A375 (cell line): ENCODE data around the gene MAFG. TPM values are rescaled to one million over a fixed set of nuclear protein-coding genes. Genes with fewer than 3 reads are reported as not detected.

Source experiments
- total RNA-seq: library from RNA; depleted of rRNA; stranded (reverse); fragments of >200 nt; shearing (Covaris generic); gene quantifications from 2 replicates; pipeline ENCODE4 v1.2.3, GENCODE V29; 2014; rRNA removed

MAFG gene
- total RNA-seq = 23.1 and 24.7 TPM in 2 replicates

GRCh38 chr17:81927653-81928543 lies at the start of gene MAFG:
MAFG (minus strand) TSS chr17:81927735; CDS start chr17:81923185, 4,550 bp downstream.

DNA sequence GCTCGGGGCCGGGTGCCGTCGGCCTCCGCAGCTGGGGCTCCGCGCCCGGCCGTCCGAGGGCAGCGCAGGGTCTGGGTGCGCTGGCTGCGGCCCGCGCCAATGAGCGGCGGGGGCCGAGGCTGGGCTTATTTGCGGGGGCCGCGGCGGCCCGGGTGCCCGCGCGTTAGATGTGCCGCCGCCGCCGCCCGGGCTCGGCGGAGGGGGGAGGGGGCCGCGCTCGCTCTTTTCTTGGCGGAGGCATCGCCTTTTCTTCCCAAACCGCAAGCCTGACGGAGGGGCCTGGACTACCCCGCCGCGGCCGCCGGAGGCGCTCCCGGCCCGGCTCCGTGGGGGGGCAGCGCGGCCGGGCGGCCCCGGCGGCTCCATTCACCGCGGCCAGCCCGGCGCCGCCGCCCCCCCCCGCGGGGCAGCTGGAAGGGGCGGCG lies 33.6 kb upstream of the MAFG start, which contains the start of gene NOTUM:
TSS of gene NOTUM (minus strand) at position 101 of the 425 bp plus-strand sequence. CDS start 278 bp downstream, outside the sequence.

DNA sequence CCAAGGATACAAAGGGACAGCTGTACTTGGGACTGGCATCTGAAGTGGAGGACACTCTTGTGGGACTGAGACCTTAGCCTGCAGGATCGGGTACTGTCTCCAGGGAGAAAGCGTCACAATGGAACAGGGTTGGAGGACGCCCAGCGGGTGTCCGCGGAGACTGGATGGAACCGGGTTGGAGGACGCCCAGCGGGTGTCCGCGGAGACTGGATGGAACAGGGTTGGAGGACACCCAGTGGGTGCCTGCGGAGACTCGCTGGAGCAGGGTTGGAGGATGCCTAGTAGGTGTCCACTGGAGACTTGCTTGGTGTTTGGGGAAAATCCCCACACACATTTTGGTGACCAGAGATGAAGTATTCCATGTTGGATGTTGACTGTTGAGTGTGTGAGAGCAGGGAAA lies 19.7 kb upstream of the MAFG start, which contains the start of gene MYADML2:
TSS of gene MYADML2 (minus strand) at position 45 of the 400 bp plus-strand sequence. CDS start 5,492 bp downstream, outside the sequence.

GRCh38 chr17:81917565-81918332 lies 9.8 kb downstream of the MAFG start, which contains the start of gene SIRT7:
SIRT7 (minus strand) TSS chr17:81918176; CDS start chr17:81918131, 45 bp downstream.

DNA sequence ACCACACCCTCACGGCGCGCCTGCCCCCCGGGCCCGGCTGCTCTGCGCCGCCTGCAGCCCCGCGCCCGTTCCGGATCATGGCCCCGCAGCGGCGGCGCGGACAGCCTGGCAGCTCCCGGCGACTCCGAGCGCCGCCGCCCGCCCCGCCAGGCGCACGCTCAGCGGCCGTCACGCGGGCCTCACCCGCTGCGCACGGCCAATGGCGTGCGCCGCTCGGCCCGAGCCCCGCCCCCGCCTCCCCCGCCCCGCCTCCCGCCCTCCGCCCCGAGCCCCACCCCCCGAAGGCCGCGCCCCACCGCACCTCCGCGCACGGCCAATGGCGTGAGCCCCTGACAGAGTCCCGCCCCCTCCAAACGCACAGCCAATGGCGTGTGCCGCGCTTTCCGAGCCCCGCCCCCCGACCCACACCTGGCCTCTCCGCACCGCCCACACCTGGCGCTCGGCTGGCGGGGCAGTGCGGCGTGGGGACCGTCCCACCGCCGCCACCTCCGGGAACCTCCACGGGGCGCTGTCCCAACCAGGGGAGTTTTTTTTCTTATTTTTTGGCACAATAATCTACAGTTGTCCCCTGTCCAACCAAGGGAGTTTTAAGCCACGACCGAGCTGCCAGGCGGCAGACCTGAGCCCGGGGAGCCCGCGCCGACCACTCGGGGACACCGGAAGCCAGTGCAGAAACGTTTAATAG lies 16.1 kb downstream of the MAFG start, which contains the start of gene PCYT2:
TSS of gene PCYT2 (minus strand) at position 123 of the 685 bp plus-strand sequence. CDS start at position 79, 44 bp downstream.

GRCh38 chr17:81902023-81902652 lies 25.4 kb downstream of the MAFG start, which contains the start of gene NPB:
NPB (plus strand) TSS chr17:81902238; CDS start chr17:81902278, 40 bp downstream.

DNA sequence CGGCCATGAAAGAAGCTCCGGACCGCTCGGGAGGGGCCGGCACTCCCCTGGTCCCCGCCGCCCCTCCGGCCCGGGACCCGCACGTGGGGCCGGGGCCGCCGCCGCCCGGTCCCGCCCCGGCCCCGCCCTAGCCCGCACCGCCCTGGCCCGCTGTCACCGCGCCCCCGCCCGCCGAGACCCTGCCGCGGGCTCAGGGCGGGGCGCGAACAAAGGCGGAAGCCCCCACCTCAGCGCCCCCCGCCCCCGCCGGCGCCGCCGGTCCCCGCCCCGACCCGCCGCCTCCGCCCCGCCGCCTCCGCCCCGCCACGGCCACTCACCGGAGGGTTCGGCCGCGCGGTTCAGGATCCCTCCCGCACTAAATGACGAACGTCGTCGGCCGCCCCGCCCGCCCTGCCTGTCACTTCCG lies 56.6 kb downstream of the MAFG start, which contains the start of gene ARHGDIA:
TSS of gene ARHGDIA (minus strand) at position 357 of the 406 bp plus-strand sequence. CDS start 1,407 bp downstream, outside the sequence.

Other genes starting within 250 kb of the MAFG start
- gene ARL16, start 243.9 kb downstream of the MAFG start, total RNA-seq = 47.6 and 51.0 TPM in 2 replicates
- gene HGS, start 243.7 kb downstream of the MAFG start, total RNA-seq = 159 and 172 TPM in 2 replicates
- gene MRPL12, start 224.4 kb downstream of the MAFG start, total RNA-seq = 42.8 and 60.5 TPM in 2 replicates
- 55.5 and 62.1 TPM in 2 replicates for gene SLC25A10, start 215.5 kb downstream of the MAFG start, total RNA-seq
- gene GCGR, start 123.6 kb downstream of the MAFG start, total RNA-seq = not detected in 2 replicates
- gene MCRIP1, start 94.4 kb downstream of the MAFG start, total RNA-seq = 73.0 and 96.0 TPM in 2 replicates
- 0.61 TPM in 1 of 2 replicates, not detected in the other for gene PPP1R27, start 92.7 kb downstream of the MAFG start, total RNA-seq
- 716 and 811 TPM in 2 replicates for gene P4HB, start 67.2 kb downstream of the MAFG start, total RNA-seq
- 229 and 255 TPM in 2 replicates for gene ARHGDIA, start 56.4 kb downstream of the MAFG start, total RNA-seq
- gene ALYREF, start 36.1 kb downstream of the MAFG start, total RNA-seq = 423 and 436 TPM in 2 replicates
- gene ANAPC11, start 36.0 kb downstream of the MAFG start, total RNA-seq = 135 and 136 TPM in 2 replicates
- gene NPB, start 25.5 kb downstream of the MAFG start, total RNA-seq = 0.11 and 0.24 TPM in 2 replicates
- gene PCYT2, start 16.3 kb downstream of the MAFG start, total RNA-seq = 27.0 and 32.0 TPM in 2 replicates
- 31.6 and 35.1 TPM in 2 replicates for gene SIRT7, start 9.6 kb downstream of the MAFG start, total RNA-seq
- gene PYCR1, start 9.6 kb upstream of the MAFG start, total RNA-seq = 190 and 198 TPM in 2 replicates
- not detected in 2 replicates for gene MYADML2, start 19.5 kb upstream of the MAFG start, total RNA-seq
- gene NOTUM, start 33.5 kb upstream of the MAFG start, total RNA-seq = 0.11 TPM in 1 of 2 replicates, not detected in the other
- gene ASPSCR1, start 49.9 kb upstream of the MAFG start, total RNA-seq = 43.4 and 50.5 TPM in 2 replicates
- gene CENPX, start 95.1 kb upstream of the MAFG start, total RNA-seq = 81.1 and 86.3 TPM in 2 replicates
- 17.9 and 20.5 TPM in 2 replicates for gene LRRC45, start 95.6 kb upstream of the MAFG start, total RNA-seq
- gene RAC3, start 103.9 kb upstream of the MAFG start, total RNA-seq = 15.0 and 18.4 TPM in 2 replicates
- gene DCXR, start 110.0 kb upstream of the MAFG start, total RNA-seq = 74.0 and 86.0 TPM in 2 replicates
- gene RFNG, start 124.1 kb upstream of the MAFG start, total RNA-seq = 29.9 and 33.5 TPM in 2 replicates
- 204 and 210 TPM in 2 replicates for gene GPS1, start 124.2 kb upstream of the MAFG start, total RNA-seq
- 127 and 134 TPM in 2 replicates for gene DUS1L, start 138.1 kb upstream of the MAFG start, total RNA-seq
- 246 and 260 TPM in 2 replicates for gene FASN, start 170.5 kb upstream of the MAFG start, total RNA-seq